Measurements from ENCODE around the gene SOX6.
A peak's percentile ranks its signal among the peaks of the same experiment; 100 is the strongest.

DNA sequence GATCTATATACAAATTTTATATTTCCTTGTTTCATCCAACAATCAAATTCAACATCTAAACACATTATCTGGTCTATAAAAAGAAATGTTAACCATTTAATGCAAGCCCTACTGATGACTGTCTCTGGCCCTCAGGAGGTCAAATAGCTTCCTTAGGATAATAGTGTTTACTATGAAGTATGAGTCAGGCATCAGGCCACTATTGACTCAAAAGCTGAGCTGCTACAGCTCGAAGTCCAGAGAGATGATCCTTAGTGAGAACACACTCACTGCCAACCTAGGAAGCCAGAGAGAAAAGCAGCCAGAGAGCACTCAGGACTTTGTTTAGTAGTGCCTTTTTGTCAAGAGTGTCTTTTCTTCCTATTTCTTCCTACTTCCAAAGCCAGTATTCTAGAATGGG, 171.8 kb downstream of the SOX6 start:
- TF ChIP-seq CTCF (IDR thresholded peaks at IDR 0.05; ENCODE audit: extremely low read depth in 1 of 2, insufficient read depth in 1 of 2, low read depth in 1 of 2, low read length in 2 of 2) (no peak), JUN (IDR thresholded peaks at IDR 0.05; ENCODE audit: borderline replicate concordance, insufficient read depth, insufficient read length, low read depth) (peak; percentile 44), POLR2A (IDR thresholded peaks at IDR 0.05; ENCODE audit: low read depth, low read length) (no peak), EZH2 (IDR thresholded peaks at IDR 0.05; ENCODE audit: borderline replicate concordance, low read depth, low read length, severe bottlenecking) (no peak), POLR2AphosphoS5 (IDR thresholded peaks at IDR 0.05; ENCODE audit: insufficient read depth, low read depth, low read length) (no peak), MYC (IDR thresholded peaks at IDR 0.05; ENCODE audit: low read depth, low read length) (no peak), FOS (IDR thresholded peaks at IDR 0.05; ENCODE audit: borderline replicate concordance, insufficient read depth, low read length) (peak; percentile 39)
- TF ChIP-seq, protein P1, sequence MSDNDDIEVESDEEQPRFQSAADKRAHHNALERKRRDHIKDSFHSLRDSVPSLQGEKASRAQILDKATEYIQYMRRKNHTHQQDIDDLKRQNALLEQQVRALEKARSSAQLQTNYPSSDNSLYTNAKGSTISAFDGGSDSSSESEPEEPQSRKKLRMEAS (IDR thresholded peaks at IDR 0.05; ENCODE audit: insufficient read depth, insufficient read length): no peak
